NCI-H2227 (cell line): Measurements from ENCODE around the gene EDDM3A.
"Not testable (repeated sequence)": the region's sequence is repeated elsewhere in the genome, so short reads cannot be mapped to it uniquely, and the experiment has no call there.

Experiments
- DNase-seq: peaks from one replicate; lab custom pipeline; 2025; ENCODE audit not compliant: unreplicated experiment; lab: John Stamatoyannopoulos, UW

EDDM3A gene

GRCh38 chr14:20745571-20746358 lies at the start of gene EDDM3A:
TSS of gene EDDM3A (plus strand) at chr14:20745887. CDS start at chr14:20747581, 1,694 bp downstream.
- DNase-seq = no peak

GRCh38 chr14:20696764-20697163 lies 48.9 kb upstream of the EDDM3A start:
- DNase-seq = no peak

GRCh38 chr14:20697273-20698017 lies 48.2 kb upstream of the EDDM3A start:
- DNase-seq = peak; percentile 57

DNA sequence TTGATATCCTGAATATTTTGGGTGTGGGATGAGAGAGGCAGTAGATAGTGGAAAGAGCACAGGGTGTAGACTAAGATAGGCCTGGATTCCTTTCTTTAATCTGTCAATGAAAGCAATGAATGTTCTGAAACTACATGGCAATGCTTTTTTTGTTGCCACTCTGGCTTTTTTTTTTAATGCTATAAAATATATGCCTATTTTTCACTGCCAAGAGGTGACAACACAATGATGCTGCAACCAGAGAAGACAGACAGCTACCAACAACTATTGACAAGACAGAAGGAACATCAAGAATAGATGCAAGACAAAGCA lies 47.7 kb upstream of the EDDM3A start:
- no peak for DNase-seq

- DNase-seq = no peak
These were observed 46.8 kb upstream of the EDDM3A start for GRCh38 chr14:20698934-20699333.

DNA sequence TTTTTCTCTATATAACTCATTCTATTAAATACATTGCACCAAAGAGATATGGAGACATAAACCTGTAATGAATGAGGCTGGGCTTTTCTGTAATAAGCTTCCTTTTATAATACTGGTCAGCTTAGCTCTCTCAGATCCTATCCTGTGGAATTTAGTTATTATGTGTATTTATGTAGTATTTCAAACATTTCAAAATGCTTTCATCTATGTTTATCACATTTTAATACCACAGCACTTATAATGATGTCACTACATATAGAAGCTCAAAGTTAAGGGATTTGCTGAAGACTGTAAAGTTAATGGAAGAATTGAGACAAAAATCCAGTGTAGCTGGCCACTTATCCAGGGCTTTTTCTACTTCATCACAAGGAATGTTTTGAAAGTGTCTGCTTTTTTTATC lies 45.8 kb upstream of the EDDM3A start:
- no peak for DNase-seq

- DNase-seq = not testable (repeated sequence)
These were observed 44.7 kb upstream of the EDDM3A start for GRCh38 chr14:20700965-20701364.

- DNase-seq = no peak
These were observed 38.9 kb upstream of the EDDM3A start for GRCh38 chr14:20706657-20707355.

- no peak for DNase-seq
These were observed 38.1 kb upstream of the EDDM3A start for GRCh38 chr14:20707622-20708021.

- no peak for DNase-seq
These were observed 34.4 kb upstream of the EDDM3A start for GRCh38 chr14:20711261-20711660.

GRCh38 chr14:20711685-20712084 lies 34.0 kb upstream of the EDDM3A start:
- no peak for DNase-seq

DNA sequence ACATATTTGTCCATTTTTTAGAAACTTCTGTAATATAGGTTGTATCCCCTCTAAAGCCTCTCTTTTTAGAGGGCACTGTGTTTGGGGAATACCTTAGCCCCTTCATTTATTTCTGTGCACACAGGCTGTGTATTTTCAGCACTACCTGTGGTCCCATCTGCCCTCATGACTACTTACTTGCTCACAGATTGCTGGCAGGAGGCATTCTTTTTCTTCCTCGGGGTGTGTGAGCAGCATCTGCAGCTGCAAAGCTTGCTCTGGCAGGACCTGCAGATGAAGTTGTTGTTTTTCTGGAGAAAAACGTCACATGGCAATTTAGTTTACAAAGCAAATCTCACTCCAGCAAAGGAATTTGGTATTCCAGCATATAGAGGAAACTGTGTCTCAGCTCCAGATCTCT lies 32.8 kb upstream of the EDDM3A start:
- no peak for DNase-seq

- DNase-seq = no peak
These were observed 31.0 kb upstream of the EDDM3A start for GRCh38 chr14:20714593-20715250.

DNA sequence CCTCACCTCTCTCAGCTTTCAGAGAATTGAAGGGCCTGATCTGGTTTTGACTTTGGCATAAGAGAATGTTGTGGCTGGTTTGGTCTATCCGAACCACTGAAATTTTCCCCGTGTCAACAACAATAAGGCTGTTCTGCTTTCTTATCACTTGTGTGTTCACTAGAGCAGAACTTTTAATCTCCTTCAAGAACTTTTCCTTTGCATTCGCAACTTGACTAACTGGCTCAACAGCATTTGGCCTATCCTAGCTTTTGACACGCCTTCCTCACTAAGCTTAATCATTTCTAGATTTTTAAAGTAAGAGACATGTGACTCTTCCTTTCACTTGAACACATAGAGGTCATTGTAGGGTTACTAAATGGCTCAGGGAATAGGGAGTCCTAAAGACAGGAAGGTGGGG lies 25.9 kb upstream of the EDDM3A start:
- DNase-seq = no peak

DNA sequence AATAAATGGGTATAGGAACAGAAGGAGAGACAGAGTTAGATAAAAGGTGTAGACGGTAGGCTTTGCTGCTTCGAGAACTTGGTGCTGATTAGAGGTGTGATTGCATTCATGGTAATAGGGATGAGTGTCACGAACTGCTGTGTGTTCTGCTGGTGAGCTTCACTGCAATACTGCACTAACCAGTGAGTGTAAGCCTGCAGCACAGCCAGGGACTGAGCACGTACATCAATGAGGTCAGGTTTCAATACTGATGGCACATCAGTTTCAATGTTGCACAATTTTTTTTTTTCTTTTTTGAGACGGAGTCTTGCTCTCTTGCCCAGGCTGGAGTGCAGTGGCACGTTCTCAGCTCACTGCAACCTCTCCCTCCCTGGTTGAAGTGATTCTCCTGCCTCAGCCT lies 24.9 kb upstream of the EDDM3A start:
- no peak for DNase-seq

DNA sequence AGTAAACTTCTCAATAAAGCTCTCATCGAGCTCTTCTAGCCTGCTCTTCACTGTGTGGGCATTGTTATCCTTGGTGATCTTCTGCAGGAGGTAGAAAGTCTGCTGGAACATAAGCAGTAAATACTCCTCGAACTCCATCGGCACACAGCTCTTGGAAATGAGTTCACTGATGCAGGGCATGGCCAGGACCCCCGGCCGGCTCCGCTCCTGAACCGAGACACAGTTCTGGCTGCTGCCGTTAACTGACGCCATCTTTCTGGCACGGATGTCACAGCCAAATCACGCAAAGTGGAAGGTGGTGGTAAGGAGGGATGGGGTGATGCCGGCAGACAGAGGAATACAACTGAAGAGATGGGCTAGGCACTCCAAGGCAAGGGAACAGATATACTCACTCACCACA lies 23.7 kb upstream of the EDDM3A start:
- DNase-seq = no peak

- DNase-seq = no peak
These were observed 22.2 kb upstream of the EDDM3A start for GRCh38 chr14:20723488-20723887.

DNA sequence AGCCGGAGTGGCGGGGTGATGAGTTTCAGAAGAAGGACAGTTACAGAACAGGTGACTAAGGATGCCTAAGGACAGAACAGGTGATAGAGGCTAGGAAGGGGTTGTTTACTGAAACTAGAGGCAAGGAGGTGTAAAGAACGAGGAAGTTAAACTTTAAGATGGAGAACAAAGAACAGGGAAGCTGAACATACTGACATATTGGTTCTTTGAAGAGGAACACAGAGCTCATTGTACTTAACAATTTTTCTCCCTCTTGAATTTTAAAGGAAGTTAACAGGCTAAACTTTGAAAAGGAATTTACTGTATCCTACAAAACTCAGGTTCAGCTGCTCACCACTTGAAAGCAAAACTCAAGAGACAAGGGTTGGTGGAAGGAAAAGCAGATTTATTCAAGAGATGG lies 19.6 kb upstream of the EDDM3A start:
- DNase-seq = not testable (repeated sequence)

DNA sequence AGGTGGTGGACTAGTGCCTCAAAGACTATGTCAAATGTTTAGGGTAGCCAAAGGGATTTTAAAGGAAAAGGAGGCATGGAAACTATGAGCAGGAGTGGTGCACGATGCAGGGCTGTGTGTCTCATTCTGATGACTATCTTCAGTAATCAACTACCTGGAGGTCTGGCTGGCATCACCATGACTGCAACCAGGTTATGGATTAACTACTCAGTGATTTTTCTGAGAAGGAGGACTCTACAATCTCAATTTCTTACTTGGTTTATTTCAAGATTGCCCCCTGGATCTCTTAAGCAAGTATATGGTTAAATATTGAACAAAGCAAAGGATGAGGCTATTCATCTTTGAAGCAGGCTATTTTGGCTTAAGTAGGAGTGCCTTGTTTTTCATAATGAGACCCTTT lies 19.2 kb upstream of the EDDM3A start:
- DNase-seq = no peak

GRCh38 chr14:20730891-20731290 lies 14.8 kb upstream of the EDDM3A start:
- no peak for DNase-seq

- DNase-seq = no peak
These were observed 13.2 kb upstream of the EDDM3A start for GRCh38 chr14:20732477-20732876.
